Activated T-helper 1 cell treated with Interleukin-2 at 50 U/mL for 16 hours (primary cell): ENCODE measurements around the gene ZNF575.
A peak's percentile ranks its signal among the peaks of the same experiment; 100 is the strongest.

Experiments
- DNase-seq: peaks from one replicate; pipeline ENCODE4 v3.0.0-alpha.2; 2020; ENCODE audit warnings: low read depth

The ZNF575 gene

GRCh38 chr19:43572171-43572588, 39.2 kb downstream of the ZNF575 start:
- DNase-seq, result no peak

DNA sequence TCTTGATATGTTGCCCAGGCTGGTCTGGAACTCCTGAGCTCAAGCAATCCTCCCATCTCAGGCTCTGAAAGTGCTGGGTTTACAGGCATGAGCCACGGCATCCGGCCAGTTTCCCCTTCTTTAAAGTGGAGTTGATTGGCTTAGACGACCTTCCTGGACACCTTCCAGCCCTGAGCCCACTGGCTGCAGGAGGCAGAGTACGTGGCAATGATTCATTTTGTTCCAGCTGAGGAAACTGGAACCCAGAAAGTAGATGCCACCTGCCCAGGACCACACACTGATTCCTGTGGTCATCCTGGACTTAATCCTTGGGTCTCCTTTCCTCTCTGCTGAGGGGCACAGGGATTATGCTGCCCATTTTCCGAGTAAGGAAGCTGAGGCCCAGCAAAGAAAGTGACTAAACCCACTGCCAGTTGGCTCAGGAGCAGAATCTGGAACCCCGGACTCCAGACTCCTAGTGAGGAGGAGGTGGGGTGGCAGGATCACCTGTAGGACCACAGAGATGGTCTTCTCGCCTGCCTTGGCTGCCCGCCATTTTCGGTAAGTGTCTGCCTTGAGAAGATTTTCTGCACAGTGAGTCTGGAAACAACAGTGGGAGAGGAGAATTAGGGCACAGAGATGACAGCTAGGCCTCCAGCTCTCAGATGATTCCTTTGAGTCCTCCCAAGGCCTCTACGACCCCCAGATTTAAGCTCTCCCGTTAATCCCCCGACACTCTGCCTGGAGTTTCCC, 41.6 kb downstream of the ZNF575 start:
- DNase-seq, result no peak

GRCh38 chr19:43575156-43575950, 42.4 kb downstream of the ZNF575 start, which contains the start of the genes PINLYP and XRCC1:
Gene PINLYP (plus strand): TSS chr19:43575801. CDS start chr19:43577192, 1,391 bp downstream.
Gene XRCC1 (minus strand): TSS chr19:43575527. CDS start chr19:43575458, 69 bp downstream.
- peak; percentile 93 for DNase-seq

DNA sequence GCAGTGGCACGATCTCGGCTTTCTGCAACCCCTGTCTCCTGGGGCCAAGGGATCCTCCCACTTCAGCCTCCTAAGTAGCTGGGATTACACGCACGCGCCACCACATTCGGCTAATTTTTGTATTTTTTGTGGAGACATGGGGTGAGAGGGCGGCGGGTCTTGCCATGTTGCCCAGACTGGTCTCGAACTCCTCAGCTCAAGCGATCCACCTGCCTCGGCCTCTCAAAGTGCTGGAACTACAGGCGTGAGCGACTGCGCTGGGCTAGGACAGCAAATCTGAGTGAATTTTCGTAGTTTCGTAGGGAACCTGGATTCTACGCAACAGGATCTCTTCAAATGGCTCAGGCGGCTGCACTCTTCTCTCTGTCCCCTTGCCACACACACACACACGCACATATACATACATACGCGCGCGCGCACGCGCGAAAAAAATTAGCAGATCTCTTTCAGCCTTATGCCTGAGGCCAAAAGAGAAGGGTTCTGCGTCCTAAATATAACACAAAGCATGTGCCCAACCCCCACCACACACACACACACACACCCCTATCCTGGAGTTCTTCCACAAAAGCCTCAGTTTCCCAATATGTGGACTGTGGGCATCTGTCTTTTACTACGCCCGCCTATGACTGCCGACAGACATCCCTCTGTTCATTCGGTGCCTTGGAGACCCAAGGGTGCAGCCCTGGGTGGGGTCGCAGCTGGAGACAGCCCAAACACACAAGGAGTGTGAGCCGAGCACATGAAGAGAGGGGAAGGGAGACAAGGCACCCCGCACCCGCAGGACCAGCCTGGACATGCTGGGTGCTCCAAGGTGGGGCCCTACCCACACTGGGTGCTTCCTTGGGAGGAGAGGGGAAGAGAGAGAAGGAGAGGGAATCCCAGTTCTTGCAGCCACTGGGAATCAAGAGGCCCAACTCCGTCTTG, 43.2 kb downstream of the ZNF575 start:
- DNase-seq, result no peak

GRCh38 chr19:43578787-43579186, 45.8 kb downstream of the ZNF575 start:
- DNase-seq, result no peak

DNA sequence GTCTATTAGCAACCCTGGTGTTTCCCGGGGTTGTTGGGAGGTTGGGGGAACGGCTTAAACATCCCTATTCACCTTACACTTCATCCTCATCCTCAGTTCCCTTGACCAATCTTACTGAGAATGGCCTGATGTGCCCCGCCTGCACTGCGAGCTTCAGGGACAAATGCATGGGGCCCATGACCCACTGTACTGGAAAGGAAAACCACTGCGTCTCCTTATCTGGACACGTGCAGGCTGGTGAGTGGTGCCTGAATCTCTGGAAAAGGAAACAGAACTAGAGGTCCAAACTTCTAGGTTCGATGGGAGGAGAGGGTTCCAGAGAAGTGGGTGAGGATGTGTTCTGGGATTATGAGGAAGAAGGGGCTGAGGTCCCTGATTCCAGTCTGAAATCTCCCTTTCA, 48.5 kb downstream of the ZNF575 start:
- no peak for DNase-seq

DNA sequence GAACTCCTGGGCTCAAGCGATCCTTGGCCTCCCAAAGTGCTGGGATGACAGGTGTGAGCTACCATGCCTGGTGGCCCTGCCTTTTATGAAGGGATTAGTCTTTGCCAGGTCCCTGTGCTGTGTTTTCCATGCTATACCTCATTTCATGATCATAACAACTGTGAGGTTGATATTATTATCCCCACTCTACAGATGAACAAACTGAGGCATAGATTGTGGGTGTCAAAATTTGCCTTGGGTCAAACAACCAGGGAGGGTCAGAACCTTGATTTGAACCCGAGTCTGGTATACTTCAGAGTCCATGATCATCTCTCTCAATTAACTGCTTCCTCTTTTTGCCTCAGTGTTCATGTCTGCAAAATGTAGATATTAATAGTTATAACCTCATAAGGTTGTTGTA, 49.5 kb downstream of the ZNF575 start:
- no peak for DNase-seq

DNA sequence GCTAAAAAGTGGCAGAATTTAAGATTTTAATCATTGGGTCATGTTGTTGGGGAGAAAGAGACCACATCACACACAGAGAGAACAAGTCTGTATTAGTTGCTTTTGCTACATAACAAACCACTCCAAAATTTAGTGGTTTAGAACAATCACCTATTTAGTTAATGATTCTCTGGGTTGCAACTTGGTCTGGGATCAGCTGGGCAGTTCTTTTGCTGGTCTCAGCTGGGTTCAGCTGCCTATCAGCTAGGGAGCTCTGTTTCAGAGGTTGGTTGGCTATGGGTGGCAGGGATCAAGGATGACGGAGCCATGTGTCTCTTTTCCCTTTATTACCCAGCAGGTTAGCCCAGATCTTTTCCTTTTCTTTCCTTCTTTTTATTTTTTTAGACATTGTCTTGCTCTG, 51.5 kb downstream of the ZNF575 start:
- DNase-seq, result no peak
